Neural cell (in vitro differentiated cells): ENCODE results near the gene BCOR. TPM values are rescaled to one million over a fixed set of nuclear protein-coding genes. Genes with fewer than 3 reads are reported as not detected.

ENCODE experiments used
- H2AFZ ChIP-seq: fragments of 200-600, 300-800 bp; sonication (generic), shearing (Covaris generic); 2 replicates; pipeline ENCODE4 v1.6.0; 2014; ENCODE audit warnings: low read depth, mild to moderate bottlenecking, antibody characterized with exemption, low read length, moderate library complexity
- H3F3A ChIP-seq: fragments of 200-600 bp; shearing (Covaris generic); 2 replicates; pipeline ENCODE4 v1.6.1; 2016; ENCODE audit warnings: mild to moderate bottlenecking, moderate library complexity, mixed read lengths, antibody characterized with exemption, low read length; ENCODE audit not compliant: insufficient read depth, poor library complexity, severe bottlenecking
- H3K27ac ChIP-seq: fragments of 200-600, 300-800 bp; sonication (generic), shearing (Covaris generic); 2 replicates; pipeline ENCODE4 v1.5.1; 2014; ENCODE audit warnings: mild to moderate bottlenecking, low read length, moderate library complexity
- H3K27me3 ChIP-seq: fragments of 300-800, 200-600 bp; sonication (generic), shearing (Covaris generic); 2 replicates; pipeline ENCODE4 v1.6.0; 2014; ENCODE audit warnings: mild to moderate bottlenecking, low read depth, low read length, moderate library complexity; ENCODE audit not compliant: insufficient read depth
- H3K36me3 ChIP-seq: fragments of 300-800, 200-600 bp; sonication (generic), shearing (Covaris generic); 2 replicates; pipeline ENCODE4 v1.5.1; 2014; ENCODE audit warnings: mild to moderate bottlenecking, antibody characterized with exemption, low read length, moderate library complexity; ENCODE audit not compliant: insufficient read depth
- H3K4me2 ChIP-seq: fragments of 300-800, 200-600 bp; sonication (generic), shearing (Covaris generic); 2 replicates; pipeline ENCODE4 v1.6.0; 2014; ENCODE audit warnings: mild to moderate bottlenecking, low read length
- H3K4me3 ChIP-seq: fragments of 300-800, 200-600 bp; sonication (generic), shearing (Covaris generic); 2 replicates; pipeline ENCODE4 v1.5.1; 2014; ENCODE audit warnings: mild to moderate bottlenecking, low read length, moderate library complexity
- H3K79me2 ChIP-seq: fragments of 200-600 bp; shearing (Covaris generic); replicated peaks from 2 replicates; pipeline ENCODE4 v1.6.0; 2014; ENCODE audit warnings: mild to moderate bottlenecking, low read length, moderate library complexity; ENCODE audit not compliant: insufficient read depth
- H3K9ac ChIP-seq: fragments of 300-800, 200-600 bp; sonication (generic), shearing (Covaris generic); 2 replicates; pipeline ENCODE4 v1.6.1; 2016; ENCODE audit warnings: mild to moderate bottlenecking, low read length, mixed read lengths
- H3K9me2 ChIP-seq: fragments of 200-600 bp; shearing (Covaris generic); 2 replicates; pipeline ENCODE4 v1.6.1; 2016; ENCODE audit warnings: mild to moderate bottlenecking, low read length, mixed read lengths; ENCODE audit not compliant: insufficient read depth
- H3K9me3 ChIP-seq: fragments of 200-600, 300-800 bp; sonication (generic), shearing (Covaris generic); 2 replicates; pipeline ENCODE4 v1.6.1; 2016; ENCODE audit warnings: mild to moderate bottlenecking, mixed run types, low read length, moderate library complexity, mixed read lengths
- H4K20me1 ChIP-seq: fragments of 200-600 bp; shearing (Covaris generic); 2 replicates; pipeline ENCODE4 v1.6.1; 2016; ENCODE audit warnings: mild to moderate bottlenecking, mixed run types; ENCODE audit not compliant: insufficient read depth
- EP300 ChIP-seq: fragments of 450-650 bp; conservative IDR thresholded peaks from 2 replicates; pipeline ENCODE4 v1.6.1; 2014; ENCODE audit warnings: antibody characterized with exemption, mild to moderate bottlenecking, moderate library complexity; ENCODE audit not compliant: poor library complexity, severe bottlenecking
- EZH2 ChIP-seq: fragments of 200-600, 300-800 bp; shearing (Covaris generic), sonication (generic); IDR thresholded peaks from 2 replicates; pipeline ENCODE4 v1.6.1; 2014; ENCODE audit warnings: antibody characterized with exemption, low read length, borderline replicate concordance, mild to moderate bottlenecking; ENCODE audit not compliant: insufficient read depth, poor library complexity, severe bottlenecking
- MXI1 ChIP-seq: fragments of 450-650 bp; conservative IDR thresholded peaks from 2 replicates; pipeline ENCODE4 v1.6.1; 2014; ENCODE audit warnings: antibody characterized with exemption, mild to moderate bottlenecking; ENCODE audit not compliant: poor library complexity, severe bottlenecking
- POLR2AphosphoS5 ChIP-seq: IDR thresholded peaks from 2 replicates; pipeline ENCODE4 v1.6.1; 2012
- RAD21 ChIP-seq: fragments of 450-650 bp; conservative IDR thresholded peaks from 2 replicates; pipeline ENCODE4 v1.6.1; 2014; ENCODE audit warnings: antibody characterized with exemption, mild to moderate bottlenecking, moderate library complexity
- SMC3 ChIP-seq: fragments of 450-650 bp; conservative IDR thresholded peaks from 2 replicates; pipeline ENCODE4 v1.6.1; 2014; ENCODE audit warnings: antibody characterized with exemption, mild to moderate bottlenecking, moderate library complexity; ENCODE audit not compliant: poor library complexity
- TAF1 ChIP-seq: IDR thresholded peaks from 2 replicates; pipeline ENCODE4 v1.6.1; 2012; ENCODE audit warnings: low read depth
- polyA plus RNA-seq: library from polyadenylated mRNA; depleted of rRNA; stranded (reverse); fragments of >200 nt; gene quantifications from 2 replicates; pipeline ENCODE4 v1.2.3, GENCODE V29; 2014
- TF ChIP-seq, protein P1 (sequence below): IDR thresholded peaks from 2 replicates; pipeline ENCODE4 v1.6.1; 2012; ENCODE audit warnings: borderline replicate concordance
- TF ChIP-seq, protein P2 (sequence below): fragments of 450-650 bp; IDR thresholded peaks from 2 replicates; pipeline ENCODE4 v1.5.1; 2014; ENCODE audit warnings: antibody characterized with exemption, mild to moderate bottlenecking, moderate library complexity; ENCODE audit not compliant: poor library complexity, severe bottlenecking

BCOR gene
- polyA plus RNA-seq, 1 donor from 2014 or later = 18.0 TPM

DNA sequence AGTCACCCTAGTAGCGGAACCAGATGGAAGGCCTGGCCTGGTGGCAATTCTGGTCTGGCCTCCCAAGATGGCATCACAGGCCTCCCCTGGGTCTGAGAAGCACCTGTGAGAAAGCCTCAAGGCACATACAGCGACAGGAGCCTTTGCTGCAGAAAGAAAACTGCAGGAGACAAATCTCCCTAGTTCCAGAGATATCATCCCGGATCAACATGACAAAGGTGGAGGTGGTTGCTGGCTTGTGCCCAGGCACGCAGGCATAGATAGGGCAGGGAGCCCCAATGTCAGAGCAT lies 93.6 kb downstream of the BCOR start:
- H3K27ac ChIP-seq = no peak overlapping the region
- no peaks in the 10 kb centered on the region for H3F3A ChIP-seq
- H3K9me3 ChIP-seq = no peaks in the 10 kb centered on the region
- no peak overlapping the region for H3K4me2 ChIP-seq
- no peak overlapping the region for H3K9ac ChIP-seq
- H4K20me1 ChIP-seq = no peaks in the 10 kb centered on the region
- TF ChIP-seq EZH2 = no peak
- no peak for TF ChIP-seq RAD21
- TF ChIP-seq, protein P1, sequence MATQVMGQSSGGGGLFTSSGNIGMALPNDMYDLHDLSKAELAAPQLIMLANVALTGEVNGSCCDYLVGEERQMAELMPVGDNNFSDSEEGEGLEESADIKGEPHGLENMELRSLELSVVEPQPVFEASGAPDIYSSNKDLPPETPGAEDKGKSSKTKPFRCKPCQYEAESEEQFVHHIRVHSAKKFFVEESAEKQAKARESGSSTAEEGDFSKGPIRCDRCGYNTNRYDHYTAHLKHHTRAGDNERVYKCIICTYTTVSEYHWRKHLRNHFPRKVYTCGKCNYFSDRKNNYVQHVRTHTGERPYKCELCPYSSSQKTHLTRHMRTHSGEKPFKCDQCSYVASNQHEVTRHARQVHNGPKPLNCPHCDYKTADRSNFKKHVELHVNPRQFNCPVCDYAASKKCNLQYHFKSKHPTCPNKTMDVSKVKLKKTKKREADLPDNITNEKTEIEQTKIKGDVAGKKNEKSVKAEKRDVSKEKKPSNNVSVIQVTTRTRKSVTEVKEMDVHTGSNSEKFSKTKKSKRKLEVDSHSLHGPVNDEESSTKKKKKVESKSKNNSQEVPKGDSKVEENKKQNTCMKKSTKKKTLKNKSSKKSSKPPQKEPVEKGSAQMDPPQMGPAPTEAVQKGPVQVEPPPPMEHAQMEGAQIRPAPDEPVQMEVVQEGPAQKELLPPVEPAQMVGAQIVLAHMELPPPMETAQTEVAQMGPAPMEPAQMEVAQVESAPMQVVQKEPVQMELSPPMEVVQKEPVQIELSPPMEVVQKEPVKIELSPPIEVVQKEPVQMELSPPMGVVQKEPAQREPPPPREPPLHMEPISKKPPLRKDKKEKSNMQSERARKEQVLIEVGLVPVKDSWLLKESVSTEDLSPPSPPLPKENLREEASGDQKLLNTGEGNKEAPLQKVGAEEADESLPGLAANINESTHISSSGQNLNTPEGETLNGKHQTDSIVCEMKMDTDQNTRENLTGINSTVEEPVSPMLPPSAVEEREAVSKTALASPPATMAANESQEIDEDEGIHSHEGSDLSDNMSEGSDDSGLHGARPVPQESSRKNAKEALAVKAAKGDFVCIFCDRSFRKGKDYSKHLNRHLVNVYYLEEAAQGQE = no peak
- no peak for TF ChIP-seq EP300
- TF ChIP-seq SMC3 = no peak
- TF ChIP-seq, protein P2, sequence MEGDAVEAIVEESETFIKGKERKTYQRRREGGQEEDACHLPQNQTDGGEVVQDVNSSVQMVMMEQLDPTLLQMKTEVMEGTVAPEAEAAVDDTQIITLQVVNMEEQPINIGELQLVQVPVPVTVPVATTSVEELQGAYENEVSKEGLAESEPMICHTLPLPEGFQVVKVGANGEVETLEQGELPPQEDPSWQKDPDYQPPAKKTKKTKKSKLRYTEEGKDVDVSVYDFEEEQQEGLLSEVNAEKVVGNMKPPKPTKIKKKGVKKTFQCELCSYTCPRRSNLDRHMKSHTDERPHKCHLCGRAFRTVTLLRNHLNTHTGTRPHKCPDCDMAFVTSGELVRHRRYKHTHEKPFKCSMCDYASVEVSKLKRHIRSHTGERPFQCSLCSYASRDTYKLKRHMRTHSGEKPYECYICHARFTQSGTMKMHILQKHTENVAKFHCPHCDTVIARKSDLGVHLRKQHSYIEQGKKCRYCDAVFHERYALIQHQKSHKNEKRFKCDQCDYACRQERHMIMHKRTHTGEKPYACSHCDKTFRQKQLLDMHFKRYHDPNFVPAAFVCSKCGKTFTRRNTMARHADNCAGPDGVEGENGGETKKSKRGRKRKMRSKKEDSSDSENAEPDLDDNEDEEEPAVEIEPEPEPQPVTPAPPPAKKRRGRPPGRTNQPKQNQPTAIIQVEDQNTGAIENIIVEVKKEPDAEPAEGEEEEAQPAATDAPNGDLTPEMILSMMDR = no peak
- no peak for TF ChIP-seq TAF1
- no peak for TF ChIP-seq MXI1
- no peak for TF ChIP-seq POLR2AphosphoS5
- H3K4me3 ChIP-seq = no peak overlapping the region
- peaks cover 53% of the 10 kb centered on the region for H3K27me3 ChIP-seq
- H3K79me2 ChIP-seq = no peaks in the 10 kb centered on the region
- no peak overlapping the region for H2AFZ ChIP-seq
- no peaks in the 10 kb centered on the region for H3K9me2 ChIP-seq
- no peaks in the 10 kb centered on the region for H3K36me3 ChIP-seq

DNA sequence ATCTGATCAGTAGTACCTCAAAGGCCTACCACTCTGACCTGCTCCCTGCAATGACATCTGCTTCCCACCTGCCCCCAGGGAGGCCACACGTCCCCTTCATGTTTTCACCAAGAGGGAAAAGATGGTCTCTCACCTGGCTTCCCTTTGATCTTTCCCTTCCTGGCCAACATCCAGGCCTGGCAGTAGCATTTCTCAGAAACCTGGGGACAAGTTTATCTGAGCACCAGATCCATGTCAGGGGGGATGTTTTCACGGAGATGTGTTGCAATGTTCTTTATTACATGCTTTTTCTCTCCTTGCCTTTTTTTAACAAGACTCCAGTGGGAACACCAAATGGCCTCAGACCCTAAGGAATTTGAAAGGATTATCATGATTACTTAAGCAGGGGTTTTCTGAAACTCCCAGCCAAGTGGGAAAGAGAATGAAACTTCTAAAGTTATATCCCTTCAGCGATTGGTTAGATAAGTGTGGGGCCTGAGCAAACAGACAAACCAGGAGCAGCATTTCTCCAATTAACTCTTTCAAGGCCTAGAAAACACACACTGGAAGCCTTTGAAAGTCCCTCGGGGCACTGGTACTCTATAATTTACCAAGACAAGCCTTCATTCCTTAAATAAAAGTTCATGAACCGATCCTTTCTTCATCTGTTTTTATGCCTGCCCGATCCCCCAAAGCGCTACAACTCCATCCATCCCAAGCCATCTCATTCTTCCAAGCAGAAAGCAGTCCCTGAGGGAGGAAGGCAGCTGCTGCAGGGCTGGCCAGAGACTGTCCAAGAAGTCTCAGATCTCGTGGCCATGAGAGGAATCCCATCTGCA lies 94.1 kb downstream of the BCOR start:
- peaks cover 47% of the 10 kb centered on the region for H3K27me3 ChIP-seq
- no peak overlapping the region for H3K27ac ChIP-seq
- TF ChIP-seq MXI1 (no peak), TAF1 (no peak), EP300 (no peak), RAD21 (no peak), EZH2 (no peak), SMC3 (no peak), POLR2AphosphoS5 (no peak)
- TF ChIP-seq, protein P2 = no peak
- TF ChIP-seq, protein P1 = no peak
- no peaks in the 10 kb centered on the region for H3K79me2 ChIP-seq
- no peaks in the 10 kb centered on the region for H3F3A ChIP-seq
- no peaks in the 10 kb centered on the region for H3K9me2 ChIP-seq
- no peak overlapping the region for H2AFZ ChIP-seq
- H3K4me3 ChIP-seq = no peak overlapping the region
- H3K36me3 ChIP-seq = no peaks in the 10 kb centered on the region
- no peak overlapping the region for H3K4me2 ChIP-seq
- H4K20me1 ChIP-seq = no peaks in the 10 kb centered on the region
- no peak overlapping the region for H3K9ac ChIP-seq
- H3K9me3 ChIP-seq = no peaks in the 10 kb centered on the region
